ENCODE measurements around the gene PSMB5. TPM values are rescaled to one million over a fixed set of nuclear protein-coding genes. Genes with fewer than 3 reads are reported as not detected.

PSMB5 gene
- total and polyA plus RNA-seq, 2 of the 13 experiments (the other 11 are each of a cell fraction or from before 2014, with no cell fraction given) = 705 to 871 TPM

DNA sequence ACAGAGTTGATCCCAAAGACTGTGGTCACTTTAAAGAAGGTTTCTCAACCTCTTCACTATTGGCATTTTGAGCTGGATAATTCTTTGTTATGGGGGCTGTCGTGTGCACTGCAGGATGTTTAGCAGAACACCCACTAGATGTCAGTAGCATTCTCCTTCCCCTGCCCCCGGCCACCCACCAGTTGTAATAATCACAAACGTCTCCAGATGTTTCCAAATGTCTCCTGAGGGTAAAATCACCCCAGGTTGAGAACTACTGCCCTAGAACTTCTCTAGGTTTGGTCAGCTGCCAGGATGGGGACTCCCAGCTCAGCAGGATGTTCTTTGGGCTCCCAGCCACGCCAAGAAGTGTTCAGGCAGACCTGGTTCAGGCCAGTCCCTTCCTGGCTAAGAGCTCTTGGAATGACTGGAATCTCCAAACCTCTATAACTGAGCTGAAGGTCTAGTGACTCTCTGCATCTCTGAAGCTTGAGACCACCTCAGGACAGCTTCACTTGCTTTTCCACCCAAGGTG lies 39.9 kb downstream of the PSMB5 start (continued):
- no peak for TF ChIP-seq ZSCAN29 (CRISPR knock-in tag; conservative IDR thresholded peaks at IDR 0.05)
- no peak for TF ChIP-seq ZNF800 (CRISPR knock-in tag; IDR thresholded peaks at IDR 0.05)
- TF ChIP-seq PHF8 (CRISPR knock-in tag; IDR thresholded peaks at IDR 0.05) = peak; percentile 27; the same call in 1 of the 2 replicates
- peak; percentile 66; the same call in 1 of the 2 replicates for TF ChIP-seq NFE2L1 (CRISPR knock-in tag; IDR thresholded peaks at IDR 0.05; ENCODE audit: borderline replicate concordance)
- TF ChIP-seq ZNF10 (CRISPR knock-in tag; IDR thresholded peaks at IDR 0.05; ENCODE audit: borderline replicate concordance, low read depth) = no peak
- peak; percentile 69 for TF ChIP-seq ZNF333 (CRISPR knock-in tag; IDR thresholded peaks at IDR 0.05; ENCODE audit: borderline replicate concordance)
- TF ChIP-seq ELF1 (CRISPR knock-in tag; IDR thresholded peaks at IDR 0.05) = 0 out of 2 replicates have a peak, but pooled peaks have one; percentile 28
- TF ChIP-seq ZNF761 (CRISPR knock-in tag; conservative IDR thresholded peaks at IDR 0.05) = 0 out of 2 replicates have a peak, but pooled peaks have one; percentile 52
- TF ChIP-seq XRCC5 (optimal IDR thresholded peaks at IDR 0.05; ENCODE audit: low read length) = peak; percentile 83
- TF ChIP-seq, protein P1, sequence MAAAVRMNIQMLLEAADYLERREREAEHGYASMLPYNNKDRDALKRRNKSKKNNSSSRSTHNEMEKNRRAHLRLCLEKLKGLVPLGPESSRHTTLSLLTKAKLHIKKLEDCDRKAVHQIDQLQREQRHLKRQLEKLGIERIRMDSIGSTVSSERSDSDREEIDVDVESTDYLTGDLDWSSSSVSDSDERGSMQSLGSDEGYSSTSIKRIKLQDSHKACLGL (CRISPR knock-in tag; IDR thresholded peaks at IDR 0.05) = 0 out of 2 replicates have a peak, but pooled peaks have one; percentile 21
- 0 out of 2 replicates have a peak, but pooled peaks have one; percentile 36 for TF ChIP-seq MAZ (IDR thresholded peaks at IDR 0.05; ENCODE audit: borderline replicate concordance, low read depth, low read length)
- TF ChIP-seq MAZ (CRISPR knock-in tag; IDR thresholded peaks at IDR 0.05; ENCODE audit: low read depth) = no peak
- TF ChIP-seq, protein P2, sequence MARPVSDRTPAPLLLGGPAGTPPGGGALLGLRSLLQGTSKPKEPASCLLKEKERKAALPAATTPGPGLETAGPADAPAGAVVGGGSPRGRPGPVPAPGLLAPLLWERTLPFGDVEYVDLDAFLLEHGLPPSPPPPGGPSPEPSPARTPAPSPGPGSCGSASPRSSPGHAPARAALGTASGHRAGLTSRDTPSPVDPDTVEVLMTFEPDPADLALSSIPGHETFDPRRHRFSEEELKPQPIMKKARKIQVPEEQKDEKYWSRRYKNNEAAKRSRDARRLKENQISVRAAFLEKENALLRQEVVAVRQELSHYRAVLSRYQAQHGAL (CRISPR knock-in tag; IDR thresholded peaks at IDR 0.05; ENCODE audit: not compliant biosample characterization) = peak; percentile 66
- no peak for TF ChIP-seq HNF4G (IDR thresholded peaks at IDR 0.05; ENCODE audit: borderline replicate concordance, low read depth, low read length)
- TF ChIP-seq HNF4G (CRISPR knock-in tag; IDR thresholded peaks at IDR 0.05; ENCODE audit: borderline replicate concordance, low read depth) = 0 out of 2 replicates have a peak, but pooled peaks have one; percentile 26
- TF ChIP-seq RAD21 (CRISPR knock-in tag; IDR thresholded peaks at IDR 0.05) = peak; percentile 87
- TF ChIP-seq NCOA5 (CRISPR knock-in tag; IDR thresholded peaks at IDR 0.05) = no peak
- TF ChIP-seq FOXA3 (CRISPR knock-in tag; IDR thresholded peaks at IDR 0.05) = no peak
- TF ChIP-seq ZFY (CRISPR knock-in tag; IDR thresholded peaks at IDR 0.05) = 0 out of 2 replicates have a peak, but pooled peaks have one; percentile 27
- no peak for TF ChIP-seq ZNF124 (CRISPR knock-in tag; IDR thresholded peaks at IDR 0.05)
- no peak for TF ChIP-seq NCOA1 (CRISPR knock-in tag; IDR thresholded peaks at IDR 0.05)
- TF ChIP-seq REPIN1 (CRISPR knock-in tag; IDR thresholded peaks at IDR 0.05; ENCODE audit: borderline replicate concordance, low read depth) = 0 out of 2 replicates have a peak, but pooled peaks have one; percentile 26
- TF ChIP-seq ZNF335 (CRISPR knock-in tag; IDR thresholded peaks at IDR 0.05) = peak; percentile 30; the same call in 1 of the 2 replicates
- 0 out of 2 replicates have a peak, but pooled peaks have one; percentile 25 for TF ChIP-seq GATAD2A (CRISPR knock-in tag; IDR thresholded peaks at IDR 0.05)
- TF ChIP-seq ZNF317 (CRISPR knock-in tag; IDR thresholded peaks at IDR 0.05) = peak; percentile 79
- TF ChIP-seq, protein P3, sequence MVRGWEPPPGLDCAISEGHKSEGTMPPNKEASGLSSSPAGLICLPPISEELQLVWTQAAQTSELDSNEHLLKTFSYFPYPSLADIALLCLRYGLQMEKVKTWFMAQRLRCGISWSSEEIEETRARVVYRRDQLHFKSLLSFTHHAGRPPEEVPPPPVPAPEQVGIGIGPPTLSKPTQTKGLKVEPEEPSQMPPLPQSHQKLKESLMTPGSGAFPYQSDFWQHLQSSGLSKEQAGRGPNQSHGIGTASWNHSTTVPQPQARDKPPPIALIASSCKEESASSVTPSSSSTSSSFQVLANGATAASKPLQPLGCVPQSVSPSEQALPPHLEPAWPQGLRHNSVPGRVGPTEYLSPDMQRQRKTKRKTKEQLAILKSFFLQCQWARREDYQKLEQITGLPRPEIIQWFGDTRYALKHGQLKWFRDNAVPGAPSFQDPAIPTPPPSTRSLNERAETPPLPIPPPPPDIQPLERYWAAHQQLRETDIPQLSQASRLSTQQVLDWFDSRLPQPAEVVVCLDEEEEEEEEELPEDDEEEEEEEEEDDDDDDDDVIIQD (CRISPR knock-in tag; IDR thresholded peaks at IDR 0.05; ENCODE audit: low read depth) = no peak
